ENCODE results near the gene F7.
"Not testable (repeated sequence)": the region's sequence is repeated elsewhere in the genome, so short reads cannot be mapped to it uniquely, and the experiment has no call there.

Gene F7

GRCh38 chr13:113109151-113110047 lies 3.8 kb downstream of the F7 start:
- Histone ChIP-seq H3K27ac (no peak overlapping the region), H3K4me3 (ENCODE audit: low read depth, low read length) (no peak overlapping the region), H3K36me3 (replicated peaks) (no peaks in the 10 kb centered on the region), H3K27me3 (replicated peaks) (peaks cover 20% of the 10 kb centered on the region)
- no peak for DNase-seq
- TF ChIP-seq, protein P1, sequence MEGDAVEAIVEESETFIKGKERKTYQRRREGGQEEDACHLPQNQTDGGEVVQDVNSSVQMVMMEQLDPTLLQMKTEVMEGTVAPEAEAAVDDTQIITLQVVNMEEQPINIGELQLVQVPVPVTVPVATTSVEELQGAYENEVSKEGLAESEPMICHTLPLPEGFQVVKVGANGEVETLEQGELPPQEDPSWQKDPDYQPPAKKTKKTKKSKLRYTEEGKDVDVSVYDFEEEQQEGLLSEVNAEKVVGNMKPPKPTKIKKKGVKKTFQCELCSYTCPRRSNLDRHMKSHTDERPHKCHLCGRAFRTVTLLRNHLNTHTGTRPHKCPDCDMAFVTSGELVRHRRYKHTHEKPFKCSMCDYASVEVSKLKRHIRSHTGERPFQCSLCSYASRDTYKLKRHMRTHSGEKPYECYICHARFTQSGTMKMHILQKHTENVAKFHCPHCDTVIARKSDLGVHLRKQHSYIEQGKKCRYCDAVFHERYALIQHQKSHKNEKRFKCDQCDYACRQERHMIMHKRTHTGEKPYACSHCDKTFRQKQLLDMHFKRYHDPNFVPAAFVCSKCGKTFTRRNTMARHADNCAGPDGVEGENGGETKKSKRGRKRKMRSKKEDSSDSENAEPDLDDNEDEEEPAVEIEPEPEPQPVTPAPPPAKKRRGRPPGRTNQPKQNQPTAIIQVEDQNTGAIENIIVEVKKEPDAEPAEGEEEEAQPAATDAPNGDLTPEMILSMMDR (IDR thresholded peaks at IDR 0.05; ENCODE audit: low read depth, low read length, missing control alignments), result no peak
- in situ Hi-C loops (cut with HindIII; ENCODE audit: low pct_ligation_motif_present, low sequenced_read_pairs), result no loop called here

GRCh38 chr13:113110048-113110851 lies 4.7 kb downstream of the F7 start:
- DNase-seq, result no peak
- TF ChIP-seq, protein P1 (IDR thresholded peaks at IDR 0.05; ENCODE audit: low read depth, low read length, missing control alignments), result no peak
- no peaks in the 10 kb centered on the region for H3K36me3 ChIP-seq (replicated peaks)
- H3K27me3 ChIP-seq (replicated peaks), result peaks cover 20% of the 10 kb centered on the region
- H3K4me3 ChIP-seq (ENCODE audit: low read depth, low read length), result peak overlapping the region; percentile 15
- H3K27ac ChIP-seq, result no peak overlapping the region
- in situ Hi-C loops (cut with HindIII; ENCODE audit: low pct_ligation_motif_present, low sequenced_read_pairs), result no loop called here

- Histone ChIP-seq H3K4me3 (ENCODE audit: low read depth, low read length) (no peak overlapping the region), H3K36me3 (replicated peaks) (no peaks in the 10 kb centered on the region), H3K27me3 (replicated peaks) (peaks cover 20% of the 10 kb centered on the region), H3K27ac (no peak overlapping the region)
- TF ChIP-seq, protein P1 (IDR thresholded peaks at IDR 0.05; ENCODE audit: low read depth, low read length, missing control alignments), result no peak
- in situ Hi-C loops (cut with HindIII; ENCODE audit: low pct_ligation_motif_present, low sequenced_read_pairs), result no loop called here
- no peak for DNase-seq
Measured at GRCh38 chr13:113110852-113111315, 5.3 kb downstream of the F7 start.

DNA sequence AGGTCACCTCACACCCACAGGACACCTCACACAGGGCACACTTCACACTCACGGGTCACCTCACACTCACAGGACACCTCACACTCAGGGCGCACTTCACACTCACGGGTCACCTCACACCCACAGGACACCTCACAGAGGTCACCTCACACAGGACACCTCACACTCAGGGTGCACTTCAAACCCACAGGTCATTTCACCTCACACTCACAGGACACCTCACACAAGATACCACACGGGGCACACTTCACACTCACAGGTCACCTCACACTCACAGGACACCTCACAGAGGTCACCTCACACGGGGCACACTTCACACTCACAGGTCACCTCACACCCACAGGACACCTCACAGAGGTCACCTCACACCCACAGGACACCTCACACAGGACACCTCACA lies 6.2 kb downstream of the F7 start:
- H3K36me3 ChIP-seq (replicated peaks); H3K4me3 ChIP-seq (ENCODE audit: low read depth, low read length); H3K27ac ChIP-seq; DNase-seq; in situ Hi-C loops (cut with HindIII; ENCODE audit: low pct_ligation_motif_present, low sequenced_read_pairs): not testable (repeated sequence)
- H3K27me3 ChIP-seq (replicated peaks), result peaks cover 20% of the 10 kb centered on the region

- H3K27me3 ChIP-seq (replicated peaks), result peaks cover 20% of the 10 kb centered on the region
- H3K27ac ChIP-seq; H3K4me3 ChIP-seq (ENCODE audit: low read depth, low read length); DNase-seq; in situ Hi-C loops (cut with HindIII; ENCODE audit: low pct_ligation_motif_present, low sequenced_read_pairs); H3K36me3 ChIP-seq (replicated peaks): not testable (repeated sequence)
Measured at GRCh38 chr13:113112475-113112874, 6.9 kb downstream of the F7 start.

DNA sequence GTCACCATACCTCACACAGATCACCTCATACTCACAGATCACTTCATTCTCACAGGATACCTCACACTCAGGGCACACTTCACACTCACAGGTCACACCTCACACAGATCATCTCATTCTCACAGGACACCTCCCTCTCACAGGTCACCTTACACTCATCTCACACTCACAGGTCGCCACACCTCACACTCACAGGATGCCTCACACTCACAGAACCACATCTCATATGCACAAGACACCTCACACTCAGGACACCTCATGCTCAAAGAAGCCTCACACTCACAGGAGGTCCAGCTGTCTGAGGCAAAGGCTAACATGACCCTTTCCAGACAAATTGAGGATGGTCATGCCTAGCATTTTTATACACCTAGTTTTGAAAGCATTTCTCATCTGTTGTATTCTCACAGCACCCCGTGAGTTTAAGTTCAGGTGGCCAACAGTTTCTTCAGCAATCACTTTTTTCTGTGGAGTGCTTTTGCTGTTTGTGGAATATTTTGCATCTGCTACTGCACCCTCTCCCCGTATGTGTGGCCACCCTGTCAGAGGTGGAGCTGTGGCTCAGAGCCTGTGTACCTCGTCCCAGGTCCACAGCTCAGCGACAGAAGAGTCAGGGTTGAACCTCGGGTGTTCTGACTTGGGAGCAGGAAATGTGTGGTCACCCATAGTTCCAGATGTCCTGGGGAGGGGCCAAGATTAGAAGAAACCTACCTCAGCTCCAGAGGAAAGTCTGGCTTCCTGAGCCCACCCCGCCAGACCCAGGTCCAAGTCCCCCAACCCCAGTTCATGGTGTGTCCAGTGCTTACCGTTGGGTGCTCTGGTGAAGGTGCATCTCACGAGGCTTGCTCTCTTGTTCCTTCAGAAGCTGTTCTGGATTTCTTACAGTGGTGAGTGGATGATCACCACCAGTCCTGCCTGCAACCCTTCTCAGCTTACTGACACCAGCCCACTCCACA lies 7.6 kb downstream of the F7 start:
- in situ Hi-C loops (cut with HindIII; ENCODE audit: low pct_ligation_motif_present, low sequenced_read_pairs), result no loop called here
- TF ChIP-seq, protein P1 (IDR thresholded peaks at IDR 0.05; ENCODE audit: low read depth, low read length, missing control alignments), result no peak
- H3K27me3 ChIP-seq (replicated peaks), result peaks cover 20% of the 10 kb centered on the region

More for the DNA sequence above, 7.6 kb downstream of the F7 start:
- H3K4me3 ChIP-seq (ENCODE audit: low read depth, low read length), result no peak overlapping the region
- H3K27ac ChIP-seq, result no peak overlapping the region
- no peak for DNase-seq
- no peaks in the 10 kb centered on the region for H3K36me3 ChIP-seq (replicated peaks)

All from brain microvascular endothelial cell (primary cell).